Neural progenitor cell (in vitro differentiated cells): ENCODE results near the gene MTTP. TPM values are rescaled to one million over a fixed set of nuclear protein-coding genes. Genes with fewer than 3 reads are reported as not detected.

Source experiments
- DNase-seq: peaks from one replicate; pipeline ENCODE4 v3.0.0-alpha.2; 2016; ENCODE audit warnings: low spot score
- H2AFZ ChIP-seq: fragments of 200-600 bp; sonication (generic); replicated peaks from 2 replicates; pipeline ENCODE4 v1.6.1; 2016; ENCODE audit warnings: antibody characterized with exemption
- H3F3A ChIP-seq: fragments of 200-600 bp; sonication (generic); 2 replicates; pipeline ENCODE4 v1.6.1; 2016; ENCODE audit warnings: antibody characterized with exemption, low read depth
- H3K27ac ChIP-seq: fragments of 200-600 bp; sonication (generic); 2 replicates; pipeline ENCODE4 v1.5.1; 2016; ENCODE audit warnings: mild to moderate bottlenecking
- H3K27me3 ChIP-seq: fragments of 200-600 bp; sonication (generic); 2 replicates; pipeline ENCODE4 v1.6.1; 2016; ENCODE audit warnings: mild to moderate bottlenecking, moderate library complexity
- H3K36me3 ChIP-seq: fragments of 200-600 bp; sonication (generic); 2 replicates; pipeline ENCODE4 v1.5.1; 2016
- H3K4me1 ChIP-seq: fragments of 200-600 bp; sonication (generic); 2 replicates; pipeline ENCODE4 v1.6.1; 2016; ENCODE audit warnings: mixed run types
- H3K4me2 ChIP-seq: fragments of 200-600 bp; sonication (generic); 2 replicates; pipeline ENCODE4 v1.6.1; 2016
- H3K4me3 ChIP-seq: fragments of 200-600 bp; sonication (generic); 2 replicates; pipeline ENCODE4 v1.5.1; 2016
- H3K79me2 ChIP-seq: fragments of 200-600 bp; sonication (generic); 2 replicates; pipeline ENCODE4 v1.6.1; 2016; ENCODE audit warnings: low read depth
- H3K9ac ChIP-seq: fragments of 200-600 bp; sonication (generic); 2 replicates; pipeline ENCODE4 v1.6.1; 2016
- H3K9me3 ChIP-seq: fragments of 200-600 bp; sonication (generic); 2 replicates; pipeline ENCODE4 v1.5.1; 2016; ENCODE audit warnings: low read depth
- H4K20me1 ChIP-seq: fragments of 200-600 bp; sonication (generic); 2 replicates; pipeline ENCODE4 v1.6.1; 2016; ENCODE audit warnings: low read depth
- H3K27ac Mint-ChIP-seq: 3 replicates; pipeline ENCODE4 v1.8.0; 2021; ENCODE audit warnings: mixed read lengths
- H3K27me3 Mint-ChIP-seq: 2 replicates; pipeline ENCODE4 v1.8.0; 2022; ENCODE audit warnings: low read depth, mild to moderate bottlenecking, inconsistent platforms, moderate library complexity, mixed read lengths; ENCODE audit not compliant: insufficient read depth
- H3K36me3 Mint-ChIP-seq: 3 replicates; pipeline ENCODE4 v1.8.0; 2021; ENCODE audit warnings: mixed read lengths
- H3K4me1 Mint-ChIP-seq: 3 replicates; pipeline ENCODE4 v1.8.0; 2021; ENCODE audit warnings: mixed read lengths
- H3K4me3 Mint-ChIP-seq: 3 replicates; pipeline ENCODE4 v1.8.0; 2021; ENCODE audit warnings: mild to moderate bottlenecking, moderate library complexity, mixed read lengths
- H3K9me3 Mint-ChIP-seq: 3 replicates; pipeline ENCODE4 v1.8.0; 2020; ENCODE audit warnings: mixed read lengths
- CTCF ChIP-seq: fragments of 200-600 bp; sonication (generic); IDR thresholded peaks from 2 replicates; pipeline ENCODE4 v1.5.1; 2017; ENCODE audit warnings: antibody characterized with exemption, mild to moderate bottlenecking
- EZH2 ChIP-seq: fragments of 200-600 bp; sonication (generic); IDR thresholded peaks from 2 replicates; pipeline ENCODE4 v1.6.1; 2017; ENCODE audit warnings: antibody characterized with exemption, mild to moderate bottlenecking, moderate library complexity
- EZH2phosphoT487 ChIP-seq: fragments of 200-600 bp; sonication (generic); IDR thresholded peaks from 2 replicates; pipeline ENCODE4 v1.6.1; 2017; ENCODE audit warnings: antibody characterized with exemption
- total RNA-seq: library from RNA; depleted of rRNA; stranded (reverse); fragments of >200 nt; gene quantifications from 2 replicates; pipeline ENCODE4 v1.2.3, GENCODE V29; 2015; ENCODE audit warnings: low replicate concordance

MTTP gene
- total RNA-seq, 1 donor from 2014 or later: 4.4 TPM

GRCh38 chr4:99622341-99622740 lies 47.7 kb downstream of the MTTP start:
- no peak overlapping the region for H3K27ac Mint-ChIP-seq
- no peaks in the 10 kb centered on the region for H3K9me3 ChIP-seq
- no peaks in the 10 kb centered on the region for H3K27me3 ChIP-seq
- H3K79me2 ChIP-seq: no peaks in the 10 kb centered on the region
- H3K36me3 ChIP-seq: no peaks in the 10 kb centered on the region
- no peak overlapping the region for H3K4me3 ChIP-seq
- peaks cover 16% of the 10 kb centered on the region for H3K4me1 ChIP-seq
- TF ChIP-seq EZH2 (no peak), CTCF (no peak), EZH2phosphoT487 (no peak)
- no peak overlapping the region for H3K4me2 ChIP-seq
- H3K27me3 Mint-ChIP-seq: no peaks in the 10 kb centered on the region
- H3K4me3 Mint-ChIP-seq: no peak overlapping the region
- no peak overlapping the region for H3K27ac ChIP-seq
- peak overlapping the region; percentile 0 for H2AFZ ChIP-seq
- no peaks in the 10 kb centered on the region for H3F3A ChIP-seq
- no peak for DNase-seq
- peaks cover 18% of the 10 kb centered on the region for H3K4me1 Mint-ChIP-seq
- H4K20me1 ChIP-seq: no peaks in the 10 kb centered on the region
- no peaks in the 10 kb centered on the region for H3K9me3 Mint-ChIP-seq
- no peaks in the 10 kb centered on the region for H3K36me3 Mint-ChIP-seq
- no peak overlapping the region for H3K9ac ChIP-seq

- no peaks in the 10 kb centered on the region for H3K27me3 ChIP-seq
- Mint-ChIP-seq H3K27ac (peak overlapping the region; percentile 82), H3K9me3 (no peaks in the 10 kb centered on the region), H3K4me3 (no peak overlapping the region), H3K27me3 (no peaks in the 10 kb centered on the region), H3K4me1 (peaks cover 18% of the 10 kb centered on the region), H3K36me3 (no peaks in the 10 kb centered on the region)
- no peaks in the 10 kb centered on the region for H3K9me3 ChIP-seq
- no peaks in the 10 kb centered on the region for H4K20me1 ChIP-seq
- peak overlapping the region; percentile 53 for H3K4me2 ChIP-seq
- TF ChIP-seq CTCF (no peak), EZH2phosphoT487 (no peak), EZH2 (no peak)
- peak overlapping the region; percentile 32 for H3K27ac ChIP-seq
- no peaks in the 10 kb centered on the region for H3K79me2 ChIP-seq
- H3F3A ChIP-seq: no peaks in the 10 kb centered on the region
- H2AFZ ChIP-seq: peak overlapping the region; percentile 32
- H3K36me3 ChIP-seq: no peaks in the 10 kb centered on the region
- peaks cover 16% of the 10 kb centered on the region for H3K4me1 ChIP-seq
- peak overlapping the region; percentile 5 for H3K4me3 ChIP-seq
- H3K9ac ChIP-seq: no peak overlapping the region
- no peak for DNase-seq
Measured at GRCh38 chr4:99624141-99624719, 49.6 kb downstream of the MTTP start.

- Histone ChIP-seq H3K4me2 (no peak overlapping the region), H3K4me3 (no peak overlapping the region), H3K36me3 (no peaks in the 10 kb centered on the region), H3K4me1 (peaks cover 16% of the 10 kb centered on the region), H2AFZ (peak overlapping the region; percentile 43), H3K27ac (no peak overlapping the region), H4K20me1 (no peaks in the 10 kb centered on the region), H3F3A (no peaks in the 10 kb centered on the region), H3K27me3 (no peaks in the 10 kb centered on the region), H3K9ac (no peak overlapping the region), H3K9me3 (no peaks in the 10 kb centered on the region), H3K79me2 (no peaks in the 10 kb centered on the region)
- no peaks in the 10 kb centered on the region for H3K27me3 Mint-ChIP-seq
- no peak for DNase-seq
- peaks cover 18% of the 10 kb centered on the region for H3K4me1 Mint-ChIP-seq
- no peak overlapping the region for H3K4me3 Mint-ChIP-seq
- H3K36me3 Mint-ChIP-seq: no peaks in the 10 kb centered on the region
- H3K27ac Mint-ChIP-seq: no peak overlapping the region
- TF ChIP-seq EZH2phosphoT487 (no peak), CTCF (no peak), EZH2 (no peak)
- no peaks in the 10 kb centered on the region for H3K9me3 Mint-ChIP-seq
Measured at GRCh38 chr4:99625369-99625768, 50.7 kb downstream of the MTTP start.
